ENCODE measurements around the gene ITGAD.

ITGAD gene

GRCh38 chr16:31459687-31460581 lies 66.8 kb downstream of the ITGAD start:
- peak; percentile 100 for DNase-seq
- H3K4ac ChIP-seq (ENCODE audit: low read depth, low read length) = peak overlapping the region; percentile 93
- peak overlapping the region; percentile 89 for H2BK120ac ChIP-seq (ENCODE audit: insufficient read depth, low read length, poor library complexity)
- peaks cover 15% of the 10 kb centered on the region for H3K79me1 ChIP-seq (ENCODE audit: low read length)
- H2AFZ ChIP-seq (ENCODE audit: insufficient read depth, low read length, poor library complexity) = peak overlapping the region; percentile 98
- WGBS (ENCODE audit: extremely low coverage, insufficient coverage, insufficient read length) = no CpG with 5 or more reads among the region's 61 CpGs
- peak overlapping the region; percentile 96 for H4K91ac ChIP-seq (ENCODE audit: low read depth, low read length)
- H3K18ac ChIP-seq (ENCODE audit: low read length) = peak overlapping the region; percentile 95
- peak overlapping the region; percentile 88 for H3K4me3 ChIP-seq (ENCODE audit: low read depth, low read length)
- H3K4me2 ChIP-seq (ENCODE audit: low read length) = peak overlapping the region; percentile 95
- no peaks in the 10 kb centered on the region for H3K27me3 ChIP-seq (ENCODE audit: insufficient read depth, low read length)
- H2BK5ac ChIP-seq (ENCODE audit: low read depth, low read length, poor library complexity) = peak overlapping the region; percentile 96
- peak overlapping the region; percentile 99 for H3K14ac ChIP-seq (ENCODE audit: low read length)
- peak overlapping the region; percentile 71 for H2AK5ac ChIP-seq (ENCODE audit: low read length)
- H3K79me2 ChIP-seq (ENCODE audit: control insufficient read depth, insufficient read depth, low read length, poor library complexity) = peaks cover 19% of the 10 kb centered on the region
- H3K23ac ChIP-seq (ENCODE audit: low read length) = no peak overlapping the region
- H4K12ac ChIP-seq (ENCODE audit: low read depth, low read length) = peak overlapping the region; percentile 94
- peak overlapping the region; percentile 99 for H3K27ac ChIP-seq (ENCODE audit: low read depth, low read length)
- peak overlapping the region; percentile 90 for H3K9ac ChIP-seq (ENCODE audit: low read length)
- H2BK12ac ChIP-seq (ENCODE audit: low read length) = no peak overlapping the region
- H3K9me3 ChIP-seq (ENCODE audit: insufficient read depth, low read depth, low read length) = peaks cover 2% of the 10 kb centered on the region
- H3K4me1 ChIP-seq (ENCODE audit: control insufficient read depth in 1 of 2, insufficient read depth in 2 of 2, low read length in 2 of 2) = peaks cover 14 to 24% of the 10 kb centered on the region in 2 experiments
- peaks cover 20 to 27% of the 10 kb centered on the region in 2 experiments for H3K36me3 ChIP-seq (ENCODE audit: control insufficient read depth in 1 of 2, insufficient read depth in 2 of 2, low read length in 2 of 2)
- H4K8ac ChIP-seq (ENCODE audit: low read depth, low read length) = peak overlapping the region; percentile 100

DNA sequence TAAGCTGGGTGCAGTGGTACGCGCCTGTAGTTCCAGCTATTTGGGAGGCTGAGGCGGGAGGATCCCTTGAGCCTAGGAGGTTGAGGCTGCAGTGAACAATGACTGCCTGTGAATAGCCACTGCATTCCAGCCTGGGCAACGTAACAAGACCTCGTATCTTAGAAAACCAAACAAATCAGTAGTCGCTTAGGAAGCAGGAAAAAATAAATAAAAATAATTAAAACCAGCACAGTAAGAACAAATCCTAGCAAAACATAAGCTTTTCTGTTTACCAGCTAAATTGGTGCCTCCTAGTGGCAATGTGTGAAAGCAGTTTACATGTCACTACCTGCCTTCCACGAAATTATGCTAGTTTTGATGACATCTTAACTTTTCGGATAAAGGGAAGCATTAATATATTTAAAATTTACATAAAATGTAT lies 67.5 kb downstream of the ITGAD start:
- Histone ChIP-seq H3K9ac (ENCODE audit: low read length) (no peak overlapping the region), H4K91ac (ENCODE audit: low read depth, low read length) (peak overlapping the region; percentile 84), H3K4me2 (ENCODE audit: low read length) (peak overlapping the region; percentile 63), H2AK5ac (ENCODE audit: low read length) (no peak overlapping the region), H3K14ac (ENCODE audit: low read length) (peak overlapping the region; percentile 76), H2AFZ (ENCODE audit: insufficient read depth, low read length, poor library complexity) (no peak overlapping the region), H4K8ac (ENCODE audit: low read depth, low read length) (peak overlapping the region; percentile 89), H3K4me1 (ENCODE audit: control insufficient read depth in 1 of 2, insufficient read depth in 2 of 2, low read length in 2 of 2) (peaks cover 14 to 21% of the 10 kb centered on the region in 2 experiments), H3K79me1 (ENCODE audit: low read length) (peaks cover 15% of the 10 kb centered on the region), H2BK12ac (ENCODE audit: low read length) (no peak overlapping the region), H3K18ac (ENCODE audit: low read length) (no peak overlapping the region), H3K4ac (ENCODE audit: low read depth, low read length) (no peak overlapping the region), H4K12ac (ENCODE audit: low read depth, low read length) (peak overlapping the region; percentile 63), H2BK5ac (ENCODE audit: low read depth, low read length, poor library complexity) (no peak overlapping the region), H3K79me2 (ENCODE audit: control insufficient read depth, insufficient read depth, low read length, poor library complexity) (peaks cover 19% of the 10 kb centered on the region), H2BK120ac (ENCODE audit: insufficient read depth, low read length, poor library complexity) (no peak overlapping the region), H3K27ac (ENCODE audit: low read depth, low read length) (no peak overlapping the region), H3K27me3 (ENCODE audit: insufficient read depth, low read length) (no peaks in the 10 kb centered on the region), H3K9me3 (ENCODE audit: insufficient read depth, low read depth, low read length) (peaks cover 2% of the 10 kb centered on the region), H3K36me3 (ENCODE audit: control insufficient read depth in 1 of 2, insufficient read depth in 2 of 2, low read length in 2 of 2) (peaks cover 24 to 29% of the 10 kb centered on the region in 2 experiments), H3K23ac (ENCODE audit: low read length) (no peak overlapping the region), H3K4me3 (ENCODE audit: low read depth, low read length) (no peak overlapping the region)
- peak; percentile 30 to 73 for DNase-seq
- WGBS (ENCODE audit: extremely low coverage, insufficient coverage, insufficient read length) = no CpG with 5 or more reads among the region's 8 CpGs

DNA sequence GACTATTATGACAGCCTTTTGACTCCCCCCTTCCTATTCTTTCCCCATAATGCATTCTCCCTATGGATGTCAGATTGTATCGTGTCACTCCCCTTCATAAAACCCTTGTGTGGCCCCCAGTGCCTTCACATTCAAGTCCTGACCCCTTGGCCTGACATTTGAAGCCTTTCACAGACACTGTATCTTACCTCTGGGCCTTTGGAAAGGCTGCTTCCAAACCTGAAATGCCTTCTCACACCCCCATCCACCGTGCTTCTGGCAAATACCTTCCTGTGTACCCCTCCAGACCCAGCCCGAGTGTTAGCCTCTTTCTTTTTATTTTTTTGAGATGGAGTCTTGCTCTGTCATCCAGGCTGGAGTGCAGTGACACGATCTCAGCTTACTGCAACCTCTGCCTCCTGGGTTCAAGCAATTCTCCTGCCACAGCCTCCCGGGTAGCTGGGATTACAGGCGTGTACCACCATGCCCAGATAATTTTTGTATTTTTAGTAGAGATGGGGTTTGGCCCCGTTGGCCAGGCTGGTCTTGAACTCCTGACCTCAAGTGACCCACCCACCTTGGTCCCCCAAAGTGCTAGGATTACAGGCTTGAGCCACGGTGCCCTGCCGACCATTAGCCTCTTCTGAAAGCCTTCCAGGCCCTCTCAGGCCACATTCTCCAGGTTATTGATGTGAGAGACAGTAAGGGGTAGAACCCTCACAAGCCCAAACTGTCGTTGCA lies 68.2 kb downstream of the ITGAD start:
- Histone ChIP-seq H3K79me1 (ENCODE audit: low read length) (peaks cover 15% of the 10 kb centered on the region), H2BK5ac (ENCODE audit: low read depth, low read length, poor library complexity) (no peak overlapping the region)
- WGBS (ENCODE audit: extremely low coverage, insufficient coverage, insufficient read length) = no CpG with 5 or more reads among the region's 10 CpGs

GRCh38 chr16:31461921-31462804 lies 69.0 kb downstream of the ITGAD start:
- Histone ChIP-seq H2BK120ac (ENCODE audit: insufficient read depth, low read length, poor library complexity) (no peak overlapping the region), H4K8ac (ENCODE audit: low read depth, low read length) (no peak overlapping the region), H3K4me3 (ENCODE audit: low read depth, low read length) (no peak overlapping the region), H3K18ac (ENCODE audit: low read length) (no peak overlapping the region), H3K9ac (ENCODE audit: low read length) (no peak overlapping the region), H2AFZ (ENCODE audit: insufficient read depth, low read length, poor library complexity) (no peak overlapping the region), H3K79me2 (ENCODE audit: control insufficient read depth, insufficient read depth, low read length, poor library complexity) (peaks cover 17% of the 10 kb centered on the region), H3K4me1 (ENCODE audit: control insufficient read depth in 1 of 2, insufficient read depth in 2 of 2, low read length in 2 of 2) (peaks cover 10 to 15% of the 10 kb centered on the region in 2 experiments), H3K9me3 (ENCODE audit: insufficient read depth, low read depth, low read length) (peaks cover 4% of the 10 kb centered on the region), H3K79me1 (ENCODE audit: low read length) (peaks cover 15% of the 10 kb centered on the region), H3K4ac (ENCODE audit: low read depth, low read length) (no peak overlapping the region), H2BK12ac (ENCODE audit: low read length) (no peak overlapping the region), H3K14ac (ENCODE audit: low read length) (no peak overlapping the region), H2BK5ac (ENCODE audit: low read depth, low read length, poor library complexity) (no peak overlapping the region), H3K4me2 (ENCODE audit: low read length) (no peak overlapping the region), H4K12ac (ENCODE audit: low read depth, low read length) (no peak overlapping the region), H3K36me3 (ENCODE audit: control insufficient read depth in 1 of 2, insufficient read depth in 2 of 2, low read length in 2 of 2) (peaks cover 27 to 39% of the 10 kb centered on the region in 2 experiments), H3K23ac (ENCODE audit: low read length) (no peak overlapping the region), H3K27me3 (ENCODE audit: insufficient read depth, low read length) (no peaks in the 10 kb centered on the region), H2AK5ac (ENCODE audit: low read length) (no peak overlapping the region), H3K27ac (ENCODE audit: low read depth, low read length) (no peak overlapping the region), H4K91ac (ENCODE audit: low read depth, low read length) (no peak overlapping the region)
- no peak for DNase-seq
- WGBS (ENCODE audit: extremely low coverage, insufficient coverage, insufficient read length) = no CpG with 5 or more reads among the region's 35 CpGs

More for the DNA sequence above, 68.2 kb downstream of the ITGAD start:
- Histone ChIP-seq H3K4me2 (ENCODE audit: low read length) (no peak overlapping the region), H3K14ac (ENCODE audit: low read length) (no peak overlapping the region), H3K9ac (ENCODE audit: low read length) (no peak overlapping the region), H4K8ac (ENCODE audit: low read depth, low read length) (no peak overlapping the region), H3K18ac (ENCODE audit: low read length) (no peak overlapping the region), H3K4me1 (ENCODE audit: control insufficient read depth in 1 of 2, insufficient read depth in 2 of 2, low read length in 2 of 2) (peaks cover 11 to 21% of the 10 kb centered on the region in 2 experiments), H2AFZ (ENCODE audit: insufficient read depth, low read length, poor library complexity) (no peak overlapping the region), H3K4me3 (ENCODE audit: low read depth, low read length) (no peak overlapping the region), H2BK12ac (ENCODE audit: low read length) (no peak overlapping the region), H2BK120ac (ENCODE audit: insufficient read depth, low read length, poor library complexity) (no peak overlapping the region), H3K36me3 (ENCODE audit: control insufficient read depth in 1 of 2, insufficient read depth in 2 of 2, low read length in 2 of 2) (peaks cover 30 to 35% of the 10 kb centered on the region in 2 experiments), H4K91ac (ENCODE audit: low read depth, low read length) (no peak overlapping the region), H3K4ac (ENCODE audit: low read depth, low read length) (no peak overlapping the region), H3K27ac (ENCODE audit: low read depth, low read length) (no peak overlapping the region), H3K23ac (ENCODE audit: low read length) (no peak overlapping the region), H3K9me3 (ENCODE audit: insufficient read depth, low read depth, low read length) (peaks cover 4% of the 10 kb centered on the region), H3K27me3 (ENCODE audit: insufficient read depth, low read length) (no peaks in the 10 kb centered on the region), H2AK5ac (ENCODE audit: low read length) (no peak overlapping the region), H4K12ac (ENCODE audit: low read depth, low read length) (no peak overlapping the region), H3K79me2 (ENCODE audit: control insufficient read depth, insufficient read depth, low read length, poor library complexity) (peaks cover 19% of the 10 kb centered on the region)
- DNase-seq = no peak
